Uterus (tissue), 2 donors: ENCODE measurements around the gene HOXA1.

Experiments used
- CTCF ChIP-seq, 4 experiments: fragments of 200-600 bp in 2 of 4; fragments of 450-650 bp in 2 of 4; sonication (generic) in 2 of 4; IDR thresholded peaks; one replicate each; pipeline ENCODE4 v1.5.1; 2016 to 2019; ENCODE audit warnings: antibody characterized with exemption in 4 of 4, mild to moderate bottlenecking in 2 of 4, moderate library complexity in 1 of 4
- POLR2A ChIP-seq, 2 donors: fragments of 450-650 bp; IDR thresholded peaks; one replicate each; pipeline ENCODE4 v1.6.1; 2016; ENCODE audit warnings: antibody characterized with exemption in 2 of 2, mild to moderate bottlenecking in 1 of 2, moderate library complexity in 1 of 2

- TF ChIP-seq CTCF (IDR thresholded peaks at IDR 0.05) (no peak), POLR2A (IDR thresholded peaks at IDR 0.05) (no peak)
These were observed 22.7 kb downstream of the HOXA1 start for GRCh38 chr7:27073076-27073475.
